Skeletal muscle satellite cell (primary cell): Measurements from ENCODE around the gene CFAP46.

Experiments used
- H3K27me3 ChIP-seq: 2 replicates; pipeline ENCODE4 v1.7.0; 2013; ENCODE audit warnings: low read length; ENCODE audit not compliant: control insufficient read depth, insufficient read depth
- H3K36me3 ChIP-seq: 2 replicates; pipeline ENCODE4 v1.7.0; 2013; ENCODE audit warnings: mild to moderate bottlenecking, control low read depth, low read length; ENCODE audit not compliant: insufficient read depth
- H3K4me1 ChIP-seq: 2 replicates; pipeline ENCODE4 v1.7.0; 2013; ENCODE audit warnings: low read length; ENCODE audit not compliant: control insufficient read depth, insufficient read depth
- H3K4me2 ChIP-seq: 2 replicates; pipeline ENCODE4 v1.7.0; 2013; ENCODE audit warnings: mild to moderate bottlenecking, low read length
- H3K4me3 ChIP-seq: 2 replicates; pipeline ENCODE4 v1.7.0; 2013; ENCODE audit warnings: low read length
- H3K9ac ChIP-seq: 2 replicates; pipeline ENCODE4 v1.7.0; 2013; ENCODE audit warnings: mild to moderate bottlenecking, low read depth, low read length, moderate library complexity
- H3K9me3 ChIP-seq: replicated peaks from 2 replicates; pipeline ENCODE4 v1.7.0; 2013; ENCODE audit warnings: mild to moderate bottlenecking, control low read depth, low read length

Gene CFAP46

GRCh38 chr10:132862485-132863420 lies 79.6 kb downstream of the CFAP46 start:
- no peak overlapping the region for H3K4me2 ChIP-seq
- H3K9ac ChIP-seq, result no peak overlapping the region
- H3K4me3 ChIP-seq, result no peak overlapping the region
- no peaks in the 10 kb centered on the region for H3K36me3 ChIP-seq
- H3K4me1 ChIP-seq, result no peaks in the 10 kb centered on the region
- no peaks in the 10 kb centered on the region for H3K9me3 ChIP-seq
- peaks cover 19% of the 10 kb centered on the region for H3K27me3 ChIP-seq

DNA sequence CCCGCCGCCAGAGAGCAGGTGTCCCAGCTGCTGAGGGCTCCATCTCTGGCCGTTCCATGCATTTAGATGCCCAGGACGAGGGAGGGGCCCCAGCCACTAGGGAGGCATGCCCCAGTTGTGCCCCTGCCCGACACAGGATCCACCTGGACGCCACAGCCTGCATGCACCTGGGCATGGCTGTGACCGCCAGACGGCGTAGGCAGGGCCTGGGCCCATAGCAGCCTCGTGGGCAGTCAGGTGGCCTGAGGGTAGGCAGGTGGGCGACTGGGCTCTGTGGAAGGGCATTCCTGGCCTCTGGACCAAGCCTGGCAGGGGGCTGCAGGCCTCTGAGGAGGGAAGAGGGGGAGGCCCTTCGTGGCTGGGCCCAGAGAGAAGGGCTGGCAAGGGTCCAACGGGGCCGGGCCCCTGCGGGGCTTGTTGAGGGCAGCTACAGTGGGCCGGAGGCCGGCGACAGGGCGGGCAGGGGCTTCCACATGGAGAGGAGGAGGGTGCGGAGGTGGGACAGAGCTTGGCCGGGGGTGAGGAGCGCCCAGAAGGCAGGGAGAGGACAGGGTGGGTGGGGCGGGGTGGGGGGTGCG lies 80.4 kb downstream of the CFAP46 start:
- Histone ChIP-seq H3K9ac (no peak overlapping the region), H3K4me1 (no peaks in the 10 kb centered on the region), H3K4me3 (no peak overlapping the region), H3K9me3 (no peaks in the 10 kb centered on the region), H3K36me3 (no peaks in the 10 kb centered on the region), H3K27me3 (peaks cover 19% of the 10 kb centered on the region), H3K4me2 (no peak overlapping the region)

DNA sequence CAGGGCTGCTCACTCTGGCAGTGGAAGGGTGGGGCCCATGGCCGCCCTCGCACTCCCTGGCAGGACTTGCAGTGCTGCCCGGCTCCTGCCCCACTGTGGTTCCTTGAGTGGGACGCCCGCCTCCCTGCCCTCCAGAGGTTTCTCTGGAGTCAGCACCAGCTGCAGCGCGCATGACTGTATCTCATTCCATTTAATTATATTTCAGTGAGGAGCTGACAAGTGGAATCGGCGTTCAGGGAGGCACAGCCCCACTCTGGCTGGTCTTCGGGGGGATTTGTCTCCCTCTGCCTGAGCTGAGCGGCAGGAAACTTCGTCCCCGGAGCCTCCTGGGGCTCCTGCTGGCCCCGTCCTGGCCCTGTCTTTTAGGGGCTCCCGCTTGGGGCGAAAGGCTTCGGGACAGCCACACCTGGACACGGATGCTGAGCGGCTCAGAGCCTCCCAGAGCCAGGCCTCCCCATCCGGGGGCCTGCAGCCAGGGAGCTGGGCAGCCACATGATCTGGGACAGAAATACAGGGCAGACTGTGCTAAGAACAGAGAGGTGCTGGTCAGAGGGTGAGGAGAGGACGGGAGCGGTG lies 81.2 kb downstream of the CFAP46 start:
- Histone ChIP-seq H3K4me3 (no peak overlapping the region), H3K9me3 (no peaks in the 10 kb centered on the region), H3K4me2 (no peak overlapping the region), H3K9ac (no peak overlapping the region), H3K27me3 (peaks cover 26% of the 10 kb centered on the region), H3K4me1 (no peaks in the 10 kb centered on the region), H3K36me3 (no peaks in the 10 kb centered on the region)

DNA sequence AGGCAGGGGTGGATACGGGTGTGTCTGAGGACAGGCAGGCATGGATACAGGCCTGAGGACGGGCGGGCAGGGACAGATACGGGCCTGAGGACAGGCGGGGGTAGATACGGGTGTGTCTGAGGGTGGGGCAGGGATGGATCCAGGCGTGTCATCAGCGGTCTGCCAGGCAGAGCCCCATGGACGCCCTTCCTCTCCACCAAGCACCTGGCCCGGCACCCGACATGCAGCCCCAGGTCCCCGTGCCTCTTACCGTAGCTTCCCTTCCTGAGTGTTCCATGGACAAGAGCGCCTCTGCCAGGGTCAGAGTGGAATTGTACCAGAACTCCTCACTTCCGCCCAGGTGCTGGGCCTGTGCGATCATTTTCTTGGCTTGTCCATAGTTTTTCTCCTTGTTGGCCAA lies 81.8 kb downstream of the CFAP46 start:
- Histone ChIP-seq H3K9me3 (no peaks in the 10 kb centered on the region), H3K4me2 (no peak overlapping the region), H3K9ac (no peak overlapping the region), H3K4me3 (no peak overlapping the region), H3K27me3 (peaks cover 31% of the 10 kb centered on the region), H3K4me1 (no peaks in the 10 kb centered on the region), H3K36me3 (no peaks in the 10 kb centered on the region)

GRCh38 chr10:132859084-132859855 lies 83.1 kb downstream of the CFAP46 start:
- H3K9me3 ChIP-seq, result no peaks in the 10 kb centered on the region
- H3K4me2 ChIP-seq, result no peak overlapping the region
- H3K9ac ChIP-seq, result no peak overlapping the region
- no peaks in the 10 kb centered on the region for H3K4me1 ChIP-seq
- H3K27me3 ChIP-seq, result peaks cover 32% of the 10 kb centered on the region
- H3K36me3 ChIP-seq, result no peaks in the 10 kb centered on the region
- no peak overlapping the region for H3K4me3 ChIP-seq

GRCh38 chr10:132858121-132859081 lies 84.0 kb downstream of the CFAP46 start:
- H3K36me3 ChIP-seq, result no peaks in the 10 kb centered on the region
- H3K4me3 ChIP-seq, result no peak overlapping the region
- no peaks in the 10 kb centered on the region for H3K9me3 ChIP-seq
- H3K27me3 ChIP-seq, result peaks cover 32% of the 10 kb centered on the region
- no peak overlapping the region for H3K9ac ChIP-seq
- no peaks in the 10 kb centered on the region for H3K4me1 ChIP-seq
- H3K4me2 ChIP-seq, result no peak overlapping the region

DNA sequence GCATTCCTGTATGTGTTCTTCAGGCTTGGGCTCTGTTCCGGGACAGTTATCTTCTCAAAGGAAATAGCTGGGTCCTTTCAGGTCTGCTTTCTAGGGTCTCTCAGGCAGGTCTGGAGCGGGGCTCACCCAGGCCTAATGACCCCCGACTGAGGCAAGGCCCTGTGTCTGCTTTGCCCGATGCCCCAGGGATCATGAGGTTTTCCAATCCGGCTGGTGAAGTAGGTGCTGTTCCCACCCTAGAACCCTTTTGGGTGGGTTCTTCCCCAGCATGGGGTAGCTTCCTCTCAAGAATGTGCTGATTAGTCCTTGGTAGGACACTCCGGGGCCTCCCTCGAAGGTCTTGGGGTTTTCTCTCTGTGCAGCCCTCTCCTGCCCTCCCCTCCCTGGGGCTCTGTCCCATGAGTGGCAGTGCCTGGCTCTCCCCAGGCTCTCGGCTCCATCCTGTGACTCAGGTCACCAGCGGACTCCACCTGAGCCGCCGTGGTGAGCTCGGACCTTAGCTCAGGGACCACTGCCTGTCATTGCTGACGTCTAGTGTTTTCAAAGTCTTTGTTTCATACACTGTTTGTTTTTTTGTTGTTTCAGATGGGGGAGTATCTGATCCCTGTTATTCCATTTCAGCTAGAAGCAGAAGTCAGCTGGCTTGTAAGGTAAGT lies 85.4 kb downstream of the CFAP46 start:
- no peaks in the 10 kb centered on the region for H3K36me3 ChIP-seq
- H3K4me1 ChIP-seq, result no peaks in the 10 kb centered on the region
- peaks cover 28% of the 10 kb centered on the region for H3K27me3 ChIP-seq
- no peaks in the 10 kb centered on the region for H3K9me3 ChIP-seq
- no peak overlapping the region for H3K9ac ChIP-seq
- H3K4me2 ChIP-seq, result no peak overlapping the region
- H3K4me3 ChIP-seq, result no peak overlapping the region

- Histone ChIP-seq H3K4me1 (no peaks in the 10 kb centered on the region), H3K9me3 (no peaks in the 10 kb centered on the region), H3K27me3 (peaks cover 25% of the 10 kb centered on the region), H3K9ac (no peak overlapping the region), H3K4me2 (no peak overlapping the region), H3K4me3 (no peak overlapping the region), H3K36me3 (no peaks in the 10 kb centered on the region)
Observed at GRCh38 chr10:132855889-132856288, 86.5 kb downstream of the CFAP46 start.

- Histone ChIP-seq H3K4me2 (no peak overlapping the region), H3K4me3 (no peak overlapping the region), H3K9ac (no peak overlapping the region), H3K9me3 (no peaks in the 10 kb centered on the region), H3K27me3 (peaks cover 17% of the 10 kb centered on the region), H3K36me3 (no peaks in the 10 kb centered on the region), H3K4me1 (no peaks in the 10 kb centered on the region)
Observed at GRCh38 chr10:132851451-132851850, 90.9 kb downstream of the CFAP46 start.

DNA sequence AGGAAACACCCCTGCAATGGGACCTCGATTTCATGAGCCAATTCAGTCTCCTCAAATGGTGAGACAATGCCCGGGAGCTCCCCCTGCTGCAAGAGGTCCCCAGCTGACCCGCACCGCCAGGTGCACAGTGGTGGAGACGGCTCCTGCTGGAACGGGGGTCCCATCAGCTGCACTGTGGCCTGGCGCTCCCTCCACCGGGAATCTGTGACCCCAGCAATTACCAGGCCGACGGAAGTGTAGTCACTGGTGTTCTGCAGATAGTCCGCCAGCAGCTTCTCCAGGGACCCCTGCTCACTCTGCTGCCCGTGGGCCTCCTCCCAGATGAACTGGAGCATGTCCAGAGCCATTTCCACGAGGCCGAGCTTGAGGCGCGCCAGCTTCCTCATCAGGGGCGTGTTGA lies 91.5 kb downstream of the CFAP46 start:
- no peak overlapping the region for H3K4me2 ChIP-seq
- H3K9ac ChIP-seq, result no peak overlapping the region
- peaks cover 12% of the 10 kb centered on the region for H3K27me3 ChIP-seq
- no peaks in the 10 kb centered on the region for H3K9me3 ChIP-seq
- H3K4me1 ChIP-seq, result no peaks in the 10 kb centered on the region
- H3K4me3 ChIP-seq, result no peak overlapping the region
- H3K36me3 ChIP-seq, result no peaks in the 10 kb centered on the region
